ENCODE data around the gene OSBPL10. TPM values are rescaled to one million over a fixed set of nuclear protein-coding genes. Genes with fewer than 3 reads are reported as not detected.

Gene OSBPL10
- total RNA-seq, 4 donors from 2014 or later: 20.4 to 44.4 (median 30.2) TPM

GRCh38 chr3:31654998-31655397 lies 326.1 kb downstream of the OSBPL10 start:
- intact Hi-C loops (cut with DNase I; ENCODE audit: low total_unique reads): no loop called here
- no peak for TF ChIP-seq POLR2A (IDR thresholded peaks at IDR 0.05)
- TF ChIP-seq CTCF (IDR thresholded peaks at IDR 0.05): no peak
- no peak overlapping the region for H3K4me3 ChIP-seq (ENCODE audit: low read depth, poor library complexity, severe bottlenecking)
- no peak for DNase-seq (ENCODE audit: low spot score in 2 of 2)

GRCh38 chr3:31653464-31653863 lies 327.6 kb downstream of the OSBPL10 start:
- TF ChIP-seq CTCF (IDR thresholded peaks at IDR 0.05) (no peak), POLR2A (IDR thresholded peaks at IDR 0.05) (no peak)
- DNase-seq (ENCODE audit: low spot score in 2 of 2): no peak
- intact Hi-C loops (cut with DNase I; ENCODE audit: low total_unique reads): no loop called here
- WGBS, 2 donors: 76 to 82% methylated on average over 1 of the region's 1 CpG
- H3K4me3 ChIP-seq (ENCODE audit: low read depth, poor library complexity, severe bottlenecking): no peak overlapping the region

GRCh38 chr3:31652296-31652695 lies 328.8 kb downstream of the OSBPL10 start:
- TF ChIP-seq CTCF (IDR thresholded peaks at IDR 0.05): no peak
- TF ChIP-seq POLR2A (IDR thresholded peaks at IDR 0.05): no peak
- intact Hi-C loops (cut with DNase I; ENCODE audit: low total_unique reads): no loop called here
- no peak for DNase-seq (ENCODE audit: low spot score in 2 of 2)
- H3K4me3 ChIP-seq (ENCODE audit: low read depth, poor library complexity, severe bottlenecking): no peak overlapping the region

GRCh38 chr3:31648286-31648968 lies 332.6 kb downstream of the OSBPL10 start:
- no peak for DNase-seq (ENCODE audit: low spot score in 2 of 2)
- intact Hi-C loops (cut with DNase I; ENCODE audit: low total_unique reads): no loop called here
- 100% methylated on average over 4 of the region's 4 CpGs for WGBS, 2 donors
- no peak for TF ChIP-seq CTCF (IDR thresholded peaks at IDR 0.05)
- TF ChIP-seq POLR2A (IDR thresholded peaks at IDR 0.05): no peak
- H3K4me3 ChIP-seq (ENCODE audit: low read depth, poor library complexity, severe bottlenecking): no peak overlapping the region

GRCh38 chr3:31645256-31645655 lies 335.8 kb downstream of the OSBPL10 start:
- TF ChIP-seq CTCF (IDR thresholded peaks at IDR 0.05): no peak
- no peak for TF ChIP-seq POLR2A (IDR thresholded peaks at IDR 0.05)
- 95 to 96% methylated on average over 5 of the region's 5 CpGs for WGBS, 2 donors
- intact Hi-C loops (cut with DNase I; ENCODE audit: low total_unique reads): no loop called here
- DNase-seq (ENCODE audit: low spot score in 2 of 2): no peak
- H3K4me3 ChIP-seq (ENCODE audit: low read depth, poor library complexity, severe bottlenecking): no peak overlapping the region

GRCh38 chr3:31639828-31640227 lies 341.2 kb downstream of the OSBPL10 start:
- TF ChIP-seq CTCF (IDR thresholded peaks at IDR 0.05): no peak
- TF ChIP-seq POLR2A (IDR thresholded peaks at IDR 0.05): no peak
- intact Hi-C loops (cut with DNase I; ENCODE audit: low total_unique reads): no loop called here
- H3K4me3 ChIP-seq (ENCODE audit: low read depth, poor library complexity, severe bottlenecking): no peak overlapping the region
- no peak for DNase-seq (ENCODE audit: low spot score in 2 of 2)
- WGBS, 2 donors: 90 to 96% methylated on average over 1 of the region's 1 CpG

All from lower leg skin (tissue), 4 donors.